ENCODE results near the gene FRMD5.

FRMD5 gene

GRCh38 chr15:43930079-43930478 lies 265.0 kb downstream of the FRMD5 start:
- whole genome bisulfite sequencing (ENCODE audit: insufficient coverage), result 86% methylated on average over 2 of the region's 2 CpGs
- Histone ChIP-seq H3K36me3 (ENCODE audit: control insufficient read depth in 4 of 4, insufficient read depth in 4 of 4, low read length in 3 of 4) (no peaks in the 10 kb centered on the region), H3K27me3 (replicated peaks in 2 of 5; ENCODE audit: control insufficient read depth in 4 of 5, insufficient read depth in 5 of 5, low read length in 4 of 5) (peaks cover 0 to 20% (median 3%) of the 10 kb centered on the region in 5 experiments), H3K27ac (ENCODE audit: insufficient read depth in 1 of 2, low read depth in 1 of 2, low read length in 2 of 2, poor library complexity in 1 of 2, severe bottlenecking in 2 of 2) (no peak overlapping the region), H3K9me3 (ENCODE audit: control extremely low read depth in 1 of 5, control insufficient read depth in 4 of 5, insufficient read depth in 2 of 5, low read depth in 1 of 5, low read length in 4 of 5) (no peaks in the 10 kb centered on the region), H3K4me3 (ENCODE audit: control insufficient read depth in 1 of 7, extremely low read depth in 1 of 7, insufficient read depth in 4 of 7, low read depth in 2 of 7, low read length in 6 of 7) (no peak overlapping the region), H3K4me1 (ENCODE audit: control extremely low read depth in 1 of 4, control insufficient read depth in 4 of 4, insufficient read depth in 4 of 4, low read length in 3 of 4) (no peaks in the 10 kb centered on the region)
- CTCF ChIA-PET, result interaction anchor here (1.1 kb wide), 1 partner anchor 9 kb away, joined by 4 read pairs; no protein-coding TSS in a partner anchor
- DNase-seq, result no peak
- POLR2A ChIA-PET, result no interaction called here

GRCh38 chr15:43928152-43928551 lies 266.9 kb downstream of the FRMD5 start:
- Histone ChIP-seq H3K9me3 (ENCODE audit: control extremely low read depth in 1 of 5, control insufficient read depth in 4 of 5, insufficient read depth in 2 of 5, low read depth in 1 of 5, low read length in 4 of 5) (no peaks in the 10 kb centered on the region), H3K4me3 (ENCODE audit: control insufficient read depth in 1 of 7, extremely low read depth in 1 of 7, insufficient read depth in 4 of 7, low read depth in 2 of 7, low read length in 6 of 7) (no peak overlapping the region), H3K4me1 (ENCODE audit: control extremely low read depth in 1 of 4, control insufficient read depth in 4 of 4, insufficient read depth in 4 of 4, low read length in 3 of 4) (no peaks in the 10 kb centered on the region), H3K27me3 (replicated peaks in 2 of 5; ENCODE audit: control insufficient read depth in 4 of 5, insufficient read depth in 5 of 5, low read length in 4 of 5) (peaks cover 0 to 12% (median 3%) of the 10 kb centered on the region in 5 experiments), H3K36me3 (ENCODE audit: control insufficient read depth in 4 of 4, insufficient read depth in 4 of 4, low read length in 3 of 4) (no peaks in the 10 kb centered on the region), H3K27ac (ENCODE audit: insufficient read depth in 1 of 2, low read depth in 1 of 2, low read length in 2 of 2, poor library complexity in 1 of 2, severe bottlenecking in 2 of 2) (no peak overlapping the region)
- 76% methylated on average over 3 of the region's 5 CpGs for WGBS (ENCODE audit: insufficient coverage)
- ChIA-PET CTCF (interaction anchor here (0.9 kb wide), 1 partner anchor 9 kb away, joined by 4 read pairs; no protein-coding TSS in a partner anchor), POLR2A (no interaction called here)
- no peak for DNase-seq

GRCh38 chr15:43927203-43927602 lies 267.9 kb downstream of the FRMD5 start:
- no peaks in the 10 kb centered on the region for H3K36me3 ChIP-seq (ENCODE audit: control insufficient read depth in 4 of 4, insufficient read depth in 4 of 4, low read length in 3 of 4)
- ChIA-PET POLR2A (interaction anchor here (0.8 kb wide), 1 partner anchor 349 kb away, joined by 6 read pairs; no protein-coding TSS in a partner anchor), CTCF (interaction anchor here (0.6 to 0.9 kb wide), 2 partner anchors 10 to 265 kb away, joined by 3 to 4 read pairs; no protein-coding TSS in a partner anchor)
- H3K27ac ChIP-seq (ENCODE audit: insufficient read depth in 1 of 2, low read depth in 1 of 2, low read length in 2 of 2, poor library complexity in 1 of 2, severe bottlenecking in 2 of 2), result no peak overlapping the region
- peaks cover 0 to 11% (median 3%) of the 10 kb centered on the region in 5 experiments for H3K27me3 ChIP-seq (replicated peaks in 2 of 5; ENCODE audit: control insufficient read depth in 4 of 5, insufficient read depth in 5 of 5, low read length in 4 of 5)
- 100% methylated on average over 3 of the region's 4 CpGs for WGBS (ENCODE audit: insufficient coverage)
- no peak overlapping the region for H3K4me3 ChIP-seq (ENCODE audit: control insufficient read depth in 1 of 7, extremely low read depth in 1 of 7, insufficient read depth in 4 of 7, low read depth in 2 of 7, low read length in 6 of 7)
- DNase-seq, result no peak
- H3K4me1 ChIP-seq (ENCODE audit: control extremely low read depth in 1 of 4, control insufficient read depth in 4 of 4, insufficient read depth in 4 of 4, low read length in 3 of 4), result no peaks in the 10 kb centered on the region
- no peaks in the 10 kb centered on the region for H3K9me3 ChIP-seq (ENCODE audit: control extremely low read depth in 1 of 5, control insufficient read depth in 4 of 5, insufficient read depth in 2 of 5, low read depth in 1 of 5, low read length in 4 of 5)

GRCh38 chr15:43923553-43923952 lies 271.5 kb downstream of the FRMD5 start:
- CTCF ChIA-PET, result interaction anchor here (1.0 kb wide), 1 partner anchor 17 kb away, joined by 3 read pairs; no protein-coding TSS in a partner anchor

GRCh38 chr15:43922021-43922420 lies 273.1 kb downstream of the FRMD5 start:
- ChIA-PET POLR2A (no interaction called here), CTCF (no interaction called here)
- Histone ChIP-seq H3K4me1 (ENCODE audit: control extremely low read depth in 1 of 4, control insufficient read depth in 4 of 4, insufficient read depth in 4 of 4, low read length in 3 of 4) (no peaks in the 10 kb centered on the region), H3K27me3 (replicated peaks in 2 of 5; ENCODE audit: control insufficient read depth in 4 of 5, insufficient read depth in 5 of 5, low read length in 4 of 5) (no peaks in the 10 kb centered on the region), H3K27ac (ENCODE audit: insufficient read depth in 1 of 2, low read depth in 1 of 2, low read length in 2 of 2, poor library complexity in 1 of 2, severe bottlenecking in 2 of 2) (no peak overlapping the region), H3K9me3 (ENCODE audit: control extremely low read depth in 1 of 5, control insufficient read depth in 4 of 5, insufficient read depth in 2 of 5, low read depth in 1 of 5, low read length in 4 of 5) (no peaks in the 10 kb centered on the region), H3K4me3 (ENCODE audit: control insufficient read depth in 1 of 7, extremely low read depth in 1 of 7, insufficient read depth in 4 of 7, low read depth in 2 of 7, low read length in 6 of 7) (no peak overlapping the region), H3K36me3 (ENCODE audit: control insufficient read depth in 4 of 4, insufficient read depth in 4 of 4, low read length in 3 of 4) (no peaks in the 10 kb centered on the region)
- 100% methylated on average over 4 of the region's 4 CpGs for WGBS (ENCODE audit: insufficient coverage)
- no peak for DNase-seq

More at GRCh38 chr15:43923553-43923952, 271.5 kb downstream of the FRMD5 start:
- Histone ChIP-seq H3K4me1 (ENCODE audit: control extremely low read depth in 1 of 4, control insufficient read depth in 4 of 4, insufficient read depth in 4 of 4, low read length in 3 of 4) (no peaks in the 10 kb centered on the region), H3K9me3 (ENCODE audit: control extremely low read depth in 1 of 5, control insufficient read depth in 4 of 5, insufficient read depth in 2 of 5, low read depth in 1 of 5, low read length in 4 of 5) (no peaks in the 10 kb centered on the region), H3K27ac (ENCODE audit: insufficient read depth in 1 of 2, low read depth in 1 of 2, low read length in 2 of 2, poor library complexity in 1 of 2, severe bottlenecking in 2 of 2) (no peak overlapping the region), H3K36me3 (ENCODE audit: control insufficient read depth in 4 of 4, insufficient read depth in 4 of 4, low read length in 3 of 4) (no peaks in the 10 kb centered on the region), H3K4me3 (ENCODE audit: control insufficient read depth in 1 of 7, extremely low read depth in 1 of 7, insufficient read depth in 4 of 7, low read depth in 2 of 7, low read length in 6 of 7) (no peak overlapping the region), H3K27me3 (replicated peaks in 2 of 5; ENCODE audit: control insufficient read depth in 4 of 5, insufficient read depth in 5 of 5, low read length in 4 of 5) (peaks cover 0 to 3% (median 0%) of the 10 kb centered on the region in 5 experiments)
- DNase-seq, result no peak
- WGBS (ENCODE audit: insufficient coverage), result 100% methylated on average over 4 of the region's 4 CpGs
- POLR2A ChIA-PET, result no interaction called here

- Histone ChIP-seq H3K36me3 (ENCODE audit: control insufficient read depth in 4 of 4, insufficient read depth in 4 of 4, low read length in 3 of 4) (no peaks in the 10 kb centered on the region), H3K9me3 (ENCODE audit: control extremely low read depth in 1 of 5, control insufficient read depth in 4 of 5, insufficient read depth in 2 of 5, low read depth in 1 of 5, low read length in 4 of 5) (no peaks in the 10 kb centered on the region), H3K27me3 (replicated peaks in 2 of 5; ENCODE audit: control insufficient read depth in 4 of 5, insufficient read depth in 5 of 5, low read length in 4 of 5) (peaks cover 0 to 1% (median 0%) of the 10 kb centered on the region in 5 experiments), H3K4me1 (ENCODE audit: control extremely low read depth in 1 of 4, control insufficient read depth in 4 of 4, insufficient read depth in 4 of 4, low read length in 3 of 4) (no peaks in the 10 kb centered on the region), H3K4me3 (ENCODE audit: control insufficient read depth in 1 of 7, extremely low read depth in 1 of 7, insufficient read depth in 4 of 7, low read depth in 2 of 7, low read length in 6 of 7) (no peak overlapping the region), H3K27ac (ENCODE audit: insufficient read depth in 1 of 2, low read depth in 1 of 2, low read length in 2 of 2, poor library complexity in 1 of 2, severe bottlenecking in 2 of 2) (no peak overlapping the region)
- POLR2A ChIA-PET, result no interaction called here
- WGBS (ENCODE audit: insufficient coverage), result 87% methylated on average over 5 of the region's 6 CpGs
- no peak for DNase-seq
- CTCF ChIA-PET, result no interaction called here
Measured at GRCh38 chr15:43920815-43921214, 274.3 kb downstream of the FRMD5 start.

GRCh38 chr15:43920254-43920600 lies 274.8 kb downstream of the FRMD5 start:
- Histone ChIP-seq H3K4me1 (ENCODE audit: control extremely low read depth in 1 of 4, control insufficient read depth in 4 of 4, insufficient read depth in 4 of 4, low read length in 3 of 4) (no peaks in the 10 kb centered on the region), H3K36me3 (ENCODE audit: control insufficient read depth in 4 of 4, insufficient read depth in 4 of 4, low read length in 3 of 4) (no peaks in the 10 kb centered on the region), H3K27ac (ENCODE audit: insufficient read depth in 1 of 2, low read depth in 1 of 2, low read length in 2 of 2, poor library complexity in 1 of 2, severe bottlenecking in 2 of 2) (no peak overlapping the region), H3K9me3 (ENCODE audit: control extremely low read depth in 1 of 5, control insufficient read depth in 4 of 5, insufficient read depth in 2 of 5, low read depth in 1 of 5, low read length in 4 of 5) (no peaks in the 10 kb centered on the region), H3K4me3 (ENCODE audit: control insufficient read depth in 1 of 7, extremely low read depth in 1 of 7, insufficient read depth in 4 of 7, low read depth in 2 of 7, low read length in 6 of 7) (no peak overlapping the region), H3K27me3 (replicated peaks in 2 of 5; ENCODE audit: control insufficient read depth in 4 of 5, insufficient read depth in 5 of 5, low read length in 4 of 5) (peaks cover 0 to 1% (median 0%) of the 10 kb centered on the region in 5 experiments)
- no peak for DNase-seq
- CTCF ChIA-PET, result no interaction called here
- WGBS (ENCODE audit: insufficient coverage), result 100% methylated on average over 1 of the region's 2 CpGs
- POLR2A ChIA-PET, result no interaction called here
